ENCODE results near the gene PDZRN3. TPM values are rescaled to one million over a fixed set of nuclear protein-coding genes. Genes with fewer than 3 reads are reported as not detected.

PDZRN3 gene
- total and polyA plus RNA-seq, 2 donors from 2014 or later = 9.5 to 13.2 TPM

GRCh38 chr3:73608456-73609314, 16.1 kb downstream of the PDZRN3 start:
- FAIRE-seq (peak; percentile 52), DNase-seq (no peak)
- Histone ChIP-seq H3K4me1 (ENCODE audit: control insufficient read depth in 2 of 3, insufficient read depth in 2 of 3, low read depth in 1 of 3, low read length in 3 of 3) (peaks cover 0 to 10% (median 4%) of the 10 kb centered on the region in 3 donors), H3K9ac (ENCODE audit: low read length in 3 of 3) (no peak overlapping the region), H3K9me3 (ENCODE audit: control insufficient read depth in 2 of 3, insufficient read depth in 1 of 3, low read length in 3 of 3) (no peaks in the 10 kb centered on the region), H3K27ac (ENCODE audit: low read depth in 2 of 2, low read length in 2 of 2) (peak overlapping the region; percentile 51 to 66), H3K4me3 (ENCODE audit: low read length in 3 of 3) (peak overlapping the region in 2 of 3 donors; percentile 42 to 49), H3K27me3 (ENCODE audit: control insufficient read depth, insufficient read depth, low read length) (no peaks in the 10 kb centered on the region), H3K36me3 (ENCODE audit: control insufficient read depth in 2 of 3, insufficient read depth in 3 of 3, low read length in 3 of 3) (no peaks in the 10 kb centered on the region)
- intact Hi-C loops (cut with DNase I) = no loop called here
- TF ChIP-seq CTCF (IDR thresholded peaks at IDR 0.05; ENCODE audit: borderline replicate concordance, extremely low read depth, insufficient read depth) = no peak

GRCh38 chr3:73605861-73606260, 18.9 kb downstream of the PDZRN3 start:
- intact Hi-C loops (cut with DNase I) = no loop called here
- no peak for DNase-seq
- no peak for FAIRE-seq
- Histone ChIP-seq H3K27me3 (ENCODE audit: control insufficient read depth, insufficient read depth, low read length) (no peaks in the 10 kb centered on the region), H3K9me3 (ENCODE audit: control insufficient read depth in 2 of 3, insufficient read depth in 1 of 3, low read length in 3 of 3) (no peaks in the 10 kb centered on the region), H3K4me3 (ENCODE audit: low read length in 3 of 3) (no peak overlapping the region), H3K27ac (ENCODE audit: low read depth in 2 of 2, low read length in 2 of 2) (no peak overlapping the region), H3K9ac (ENCODE audit: low read length in 3 of 3) (no peak overlapping the region), H3K4me1 (ENCODE audit: control insufficient read depth in 2 of 3, insufficient read depth in 2 of 3, low read depth in 1 of 3, low read length in 3 of 3) (peaks cover 0 to 8% (median 5%) of the 10 kb centered on the region in 3 donors), H3K36me3 (ENCODE audit: control insufficient read depth in 2 of 3, insufficient read depth in 3 of 3, low read length in 3 of 3) (no peaks in the 10 kb centered on the region)
- TF ChIP-seq CTCF (IDR thresholded peaks at IDR 0.05; ENCODE audit: borderline replicate concordance, extremely low read depth, insufficient read depth) = no peak

- no peak overlapping the region for H3K4me3 ChIP-seq (ENCODE audit: low read length in 3 of 3)
- no peak overlapping the region for H3K9ac ChIP-seq (ENCODE audit: low read length in 3 of 3)
- peaks cover 0 to 9% (median 8%) of the 10 kb centered on the region in 3 donors for H3K4me1 ChIP-seq (ENCODE audit: control insufficient read depth in 2 of 3, insufficient read depth in 2 of 3, low read depth in 1 of 3, low read length in 3 of 3)
- H3K27me3 ChIP-seq (ENCODE audit: control insufficient read depth, insufficient read depth, low read length) = no peaks in the 10 kb centered on the region
- intact Hi-C loops (cut with DNase I) = no loop called here
- H3K36me3 ChIP-seq (ENCODE audit: control insufficient read depth in 2 of 3, insufficient read depth in 3 of 3, low read length in 3 of 3) = no peaks in the 10 kb centered on the region
- no peak overlapping the region for H3K27ac ChIP-seq (ENCODE audit: low read depth in 2 of 2, low read length in 2 of 2)
- no peak for FAIRE-seq
- TF ChIP-seq CTCF (IDR thresholded peaks at IDR 0.05; ENCODE audit: borderline replicate concordance, extremely low read depth, insufficient read depth) = no peak
- DNase-seq = no peak
- H3K9me3 ChIP-seq (ENCODE audit: control insufficient read depth in 2 of 3, insufficient read depth in 1 of 3, low read length in 3 of 3) = no peaks in the 10 kb centered on the region
Observed at GRCh38 chr3:73605412-73605811, 19.3 kb downstream of the PDZRN3 start.
